ENCODE data around the gene DPH3.
"Not testable (repeated sequence)": the region's sequence is repeated elsewhere in the genome, so short reads cannot be mapped to it uniquely, and the experiment has no call there.

Gene DPH3

DNA sequence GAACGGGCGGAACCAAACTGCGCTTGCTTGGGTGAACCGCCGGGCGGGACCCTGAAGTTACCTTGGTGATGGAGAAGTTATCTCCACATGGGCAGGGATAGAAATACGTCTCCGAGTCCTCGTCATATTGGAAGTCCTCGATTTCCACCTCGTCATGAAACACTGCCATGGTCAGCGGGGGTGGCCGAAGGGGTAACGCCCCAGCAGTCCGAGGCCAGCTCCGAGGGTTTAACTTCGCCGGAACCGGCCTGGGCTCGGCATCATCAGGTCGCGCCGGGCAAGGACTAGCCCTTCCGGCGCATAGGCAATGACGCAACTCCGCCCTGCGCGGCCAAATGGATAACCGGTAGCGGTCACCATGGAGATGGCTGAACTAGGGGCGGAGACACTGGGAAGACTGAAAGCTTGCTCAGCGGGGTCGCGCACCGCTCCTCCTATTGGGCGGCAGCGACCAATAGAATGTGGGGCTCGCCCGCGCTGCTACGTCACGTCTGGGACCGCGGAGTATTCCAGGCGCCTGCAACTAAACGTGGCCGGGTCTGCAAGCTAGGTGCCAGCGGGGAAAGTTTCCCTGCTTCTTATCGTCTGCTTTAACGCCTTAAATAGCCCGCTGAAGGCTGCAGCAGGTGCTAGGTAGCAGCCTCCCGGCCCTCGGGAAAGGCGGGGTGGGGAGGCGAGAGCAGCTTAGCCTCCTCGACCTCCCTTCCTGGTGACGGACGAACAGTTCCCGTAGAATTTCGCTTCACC lies at the start of gene DPH3, which contains the start of gene OXNAD1:
DPH3 (minus strand) TSS at position 236 of the 747 bp plus-strand sequence; CDS start at position 169, 67 bp downstream.
OXNAD1 (plus strand) TSS at position 505 of the 747 bp plus-strand sequence. CDS start 5,741 bp downstream, outside the sequence.
- DNase-seq: peak; percentile 97

DNA sequence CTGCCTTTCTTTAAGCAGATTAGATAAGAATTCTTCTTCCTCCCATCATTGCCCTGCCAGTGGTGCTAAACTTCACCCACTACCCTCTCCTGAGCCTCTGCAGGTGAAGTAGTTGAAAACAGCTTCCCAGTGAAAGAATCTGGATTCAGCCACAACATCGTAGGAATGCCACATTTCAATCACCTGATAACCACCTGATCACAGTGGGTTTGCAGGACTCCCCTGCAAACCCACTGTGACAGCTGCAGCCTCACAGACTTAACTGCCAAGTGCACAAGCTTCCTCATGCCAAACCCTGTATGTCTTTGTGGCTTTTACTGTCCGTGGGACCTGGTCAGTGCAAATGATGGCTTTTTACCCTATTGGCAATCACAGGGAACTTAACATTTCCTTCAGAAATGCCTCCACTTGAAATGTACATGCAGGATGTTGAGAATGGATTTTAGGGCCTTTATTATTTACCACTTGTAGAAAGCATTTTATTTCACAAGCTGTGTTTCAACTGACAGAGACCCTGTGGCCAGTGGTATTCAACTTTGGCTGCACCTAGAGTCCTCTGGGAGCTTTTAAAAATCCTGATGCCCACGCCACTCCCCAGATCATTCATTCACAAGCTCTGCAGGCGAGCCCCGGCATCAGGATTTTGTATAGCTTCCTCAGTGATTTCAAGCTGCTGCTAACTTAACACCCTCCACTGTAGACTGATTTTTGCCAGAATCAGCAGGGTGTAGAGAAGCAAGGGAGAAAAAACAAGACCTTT lies 49.3 kb upstream of the DPH3 start:
- DNase-seq: no peak

DNA sequence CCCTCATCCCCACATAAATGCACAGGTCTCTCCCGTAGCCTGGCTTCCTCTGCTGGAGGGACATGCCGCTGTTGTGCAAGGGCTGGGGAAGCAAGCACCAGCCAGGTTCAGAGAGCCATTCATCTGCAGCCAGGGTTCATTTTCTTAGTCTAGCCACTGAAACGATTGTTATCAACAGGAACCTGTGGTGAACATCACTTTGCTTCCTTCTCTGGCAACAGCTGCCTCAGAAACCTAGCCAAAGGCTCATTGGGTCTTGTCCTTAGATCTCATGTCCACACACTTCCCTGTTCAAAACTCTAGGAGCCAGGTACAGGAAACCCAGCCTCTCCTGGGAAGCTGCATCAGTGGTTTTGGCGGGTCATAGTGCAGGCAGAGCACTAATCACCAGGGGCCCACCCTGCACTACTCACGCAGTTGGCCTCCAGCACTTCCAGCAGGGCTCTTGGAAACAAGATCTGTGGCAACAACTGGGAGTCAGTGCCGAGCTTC lies 47.3 kb upstream of the DPH3 start:
- no peak for DNase-seq

DNA sequence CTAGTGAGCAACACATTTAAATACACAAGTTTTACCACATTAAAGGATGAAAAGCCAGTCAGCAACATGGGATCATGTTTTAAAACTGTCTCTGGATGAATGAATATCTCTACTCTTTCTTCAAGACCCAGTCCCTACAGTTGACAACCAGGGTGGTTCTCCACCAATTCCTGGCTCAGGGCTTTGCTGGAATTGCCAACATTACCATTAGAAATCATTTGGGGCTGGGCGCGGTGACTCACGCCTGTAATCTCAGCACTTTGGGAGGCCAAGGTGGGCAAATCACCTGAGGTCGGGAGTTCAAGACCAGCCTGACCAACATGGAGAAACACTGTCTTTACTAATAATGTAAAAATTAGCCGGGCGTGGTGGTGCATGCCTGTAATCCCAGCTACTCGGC lies 45.7 kb upstream of the DPH3 start:
- DNase-seq: not testable (repeated sequence)

DNA sequence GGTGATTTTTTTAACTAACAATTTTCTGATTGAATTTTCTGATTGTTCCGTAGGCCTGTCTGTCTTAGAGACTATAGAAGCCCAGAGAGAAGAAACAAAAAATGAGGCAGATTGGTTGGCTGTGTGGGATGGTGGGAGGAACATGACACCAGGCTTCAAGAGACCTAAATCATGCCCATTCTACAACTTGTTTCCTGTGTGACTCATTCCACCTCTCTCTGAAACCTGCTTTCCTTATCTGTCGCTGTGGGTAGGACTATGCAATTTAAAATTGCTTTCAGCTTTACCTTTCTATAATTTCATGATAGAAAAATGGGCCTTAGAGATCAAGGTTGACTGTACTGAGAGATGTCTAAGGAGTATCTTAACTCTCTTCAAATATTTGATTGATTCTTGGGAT lies 44.8 kb upstream of the DPH3 start:
- no peak for DNase-seq

DNA sequence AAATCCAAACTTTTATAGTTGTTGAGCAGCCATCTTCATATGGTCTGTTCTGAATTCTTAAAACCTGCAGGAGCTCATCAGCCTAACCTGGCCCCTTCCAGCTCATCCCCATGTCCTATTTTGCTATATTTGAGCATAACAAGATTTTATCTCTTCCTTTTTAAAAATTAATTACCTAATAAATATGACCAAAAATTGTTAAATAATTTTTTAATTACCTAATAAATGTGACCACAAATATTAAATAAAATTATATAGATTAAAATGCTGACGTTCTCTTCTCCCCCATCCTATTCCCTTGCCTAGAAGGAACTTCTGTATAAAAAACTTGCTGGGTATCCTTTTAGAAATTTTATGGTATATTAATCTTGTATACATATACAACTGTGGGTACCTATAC lies 44.0 kb upstream of the DPH3 start:
- DNase-seq: no peak

DNA sequence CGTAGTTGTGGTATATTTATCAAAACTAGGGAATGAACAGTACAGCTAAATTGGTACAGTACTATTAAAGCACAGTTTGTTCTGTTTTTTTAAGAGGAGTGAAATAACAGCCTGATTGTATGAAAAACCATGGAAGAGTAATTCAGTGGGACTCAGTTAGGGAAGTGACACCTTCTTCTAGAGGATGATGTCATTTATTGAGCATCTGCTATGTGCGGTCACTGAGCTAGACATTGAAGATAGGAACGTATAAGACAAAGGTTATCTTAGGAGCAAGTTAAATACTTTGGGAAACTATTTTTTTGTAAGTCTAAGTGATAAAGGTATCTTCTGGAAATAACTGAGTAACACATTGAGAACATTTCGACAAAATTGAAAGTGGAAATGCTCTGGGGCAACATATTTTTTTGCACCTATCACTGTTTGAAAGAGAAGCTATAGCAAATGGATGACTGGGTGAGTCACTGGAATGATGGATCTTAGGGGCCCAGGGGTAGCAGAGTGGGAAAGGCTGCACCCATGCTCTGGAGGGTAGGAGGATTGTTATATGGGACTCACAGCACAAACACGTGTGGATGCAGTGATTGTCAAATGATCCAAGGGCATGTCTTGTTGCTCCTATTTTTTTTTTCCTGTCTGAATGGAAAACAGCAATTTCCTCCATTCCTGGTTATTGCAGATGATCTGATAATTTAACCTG lies 43.2 kb upstream of the DPH3 start:
- no peak for DNase-seq

DNA sequence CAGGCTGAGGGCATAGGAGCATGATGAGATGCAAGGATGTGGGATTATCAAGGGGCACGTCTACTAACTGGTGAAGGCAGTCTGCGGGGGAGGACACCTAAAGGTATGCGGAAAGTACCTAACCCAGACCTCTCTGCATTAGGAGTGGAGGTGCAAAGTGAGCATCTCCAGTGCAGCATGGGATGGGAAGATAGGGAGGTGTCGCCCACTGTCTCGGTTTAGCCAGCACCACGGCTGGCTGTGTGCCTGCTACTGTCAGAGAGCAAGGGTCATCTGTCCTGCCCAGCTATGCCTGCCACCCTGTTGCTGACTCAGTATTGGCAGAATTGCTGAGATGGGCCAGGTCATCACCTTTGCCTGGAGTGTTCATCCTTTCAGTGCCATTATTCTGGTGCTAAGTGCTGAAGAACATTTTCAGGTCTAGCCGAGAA lies 40.4 kb upstream of the DPH3 start:
- DNase-seq: no peak

DNA sequence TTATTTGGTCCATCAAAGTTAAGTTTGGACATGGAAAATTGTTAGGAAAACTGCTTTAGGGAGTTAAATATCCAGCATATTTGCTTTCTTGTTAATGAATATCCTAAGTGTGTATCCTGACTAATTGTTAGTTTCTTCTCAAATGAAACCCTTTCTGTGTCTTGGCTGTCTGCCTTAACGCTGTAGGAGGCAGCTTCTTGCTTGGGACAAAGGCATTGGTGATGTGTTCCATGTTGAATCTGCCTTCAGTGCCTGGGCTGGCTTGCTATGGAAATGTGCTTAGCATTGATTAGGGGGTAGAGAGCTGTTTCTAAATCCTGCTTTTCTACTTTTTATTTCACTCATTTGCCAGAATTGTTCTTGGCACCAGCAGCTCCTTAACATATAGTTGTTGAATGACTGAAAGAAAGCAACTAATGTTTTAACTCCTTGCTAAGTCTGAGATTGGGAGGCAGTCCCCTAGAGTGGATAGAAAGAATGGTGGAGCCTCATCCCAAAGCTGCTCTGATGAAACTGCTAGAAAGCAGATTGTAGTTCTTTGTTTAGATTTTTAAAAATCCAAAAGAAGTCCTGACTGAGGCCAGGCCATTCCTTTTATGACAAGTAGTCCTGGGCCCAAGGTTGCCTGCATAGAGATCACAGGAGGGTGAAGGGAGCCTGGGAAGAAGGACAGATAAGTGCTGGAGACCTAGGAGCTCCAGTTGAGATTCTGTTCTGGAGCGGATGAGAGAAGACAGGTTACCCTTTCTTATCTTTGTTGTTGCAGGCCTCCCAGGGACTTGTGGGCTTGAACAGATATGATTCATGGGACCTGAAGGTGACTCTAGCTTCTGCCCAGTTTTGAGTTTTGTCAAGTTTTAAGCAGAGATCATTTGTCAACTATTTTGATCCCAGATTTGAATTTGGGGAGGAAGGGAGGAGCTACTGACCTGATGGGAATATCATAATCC lies 39.6 kb upstream of the DPH3 start:
- no peak for DNase-seq

DNA sequence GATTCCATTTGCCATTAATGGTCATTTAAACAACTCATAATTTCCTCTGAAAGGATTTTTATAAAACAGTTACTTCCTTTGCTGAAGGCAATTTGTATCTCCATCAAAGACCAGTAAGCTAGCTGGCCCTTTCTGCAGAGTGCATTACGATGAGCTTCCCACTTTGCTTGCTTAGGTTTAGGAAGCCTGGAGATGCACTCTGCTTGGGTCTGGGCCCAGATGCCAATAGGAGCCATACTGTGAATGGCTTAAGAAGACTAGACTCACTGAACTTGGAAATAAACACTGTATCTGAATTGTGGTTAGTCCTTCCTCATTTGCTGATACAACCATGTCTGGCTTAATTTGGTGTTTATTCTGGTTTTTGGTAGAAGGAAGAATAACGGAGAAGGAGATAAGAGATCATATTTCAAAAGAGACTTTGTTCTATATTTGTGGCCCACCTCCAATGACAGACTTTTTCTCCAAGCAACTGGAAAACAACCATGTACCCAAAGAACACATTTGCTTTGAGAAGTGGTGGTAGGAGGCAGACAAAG lies 38.4 kb upstream of the DPH3 start:
- DNase-seq: no peak

DNA sequence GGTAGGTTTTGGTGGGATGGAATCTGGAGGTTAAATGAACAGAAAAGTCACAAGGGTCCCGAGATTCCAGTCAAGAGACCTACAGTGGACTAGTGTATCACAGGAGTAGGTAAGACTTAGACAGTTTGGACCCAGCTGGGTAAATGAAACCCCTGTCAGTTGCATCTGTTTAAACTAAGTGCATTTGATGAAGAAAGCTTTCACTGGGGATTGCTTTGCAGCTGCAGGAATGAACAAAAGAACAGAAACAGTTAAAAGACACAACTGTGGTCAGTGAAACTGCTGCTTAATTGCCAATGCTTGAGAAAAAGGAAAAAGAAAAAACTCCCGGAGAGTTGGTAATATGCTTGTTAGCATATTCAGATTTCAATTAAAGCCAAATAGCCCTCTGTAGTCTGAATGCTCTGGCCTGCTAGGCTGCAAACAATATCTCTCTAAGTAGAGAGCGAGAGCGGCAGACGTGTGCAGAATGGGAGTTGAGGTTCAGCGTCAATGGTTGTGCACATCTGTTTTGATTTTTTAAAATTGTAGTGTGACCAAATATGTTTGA lies 37.4 kb upstream of the DPH3 start:
- no peak for DNase-seq

DNA sequence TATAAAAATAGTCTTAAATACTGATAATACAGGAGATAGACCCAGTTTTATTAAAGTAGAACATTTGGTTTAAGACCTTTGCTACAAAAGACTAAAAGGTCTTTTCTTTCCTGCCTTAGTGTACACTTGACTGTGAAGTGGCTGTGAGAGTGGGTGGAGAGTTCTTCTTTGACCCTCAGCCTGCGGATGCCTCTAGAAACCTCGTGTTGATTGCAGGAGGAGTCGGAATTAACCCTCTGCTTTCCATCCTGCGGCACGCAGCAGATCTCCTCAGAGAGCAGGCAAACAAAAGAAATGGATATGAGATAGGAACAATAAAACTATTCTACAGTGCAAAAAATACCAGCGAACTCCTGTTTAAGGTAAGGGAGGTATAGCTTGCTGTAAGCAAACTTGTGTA lies 36.8 kb upstream of the DPH3 start:
- DNase-seq: no peak

DNA sequence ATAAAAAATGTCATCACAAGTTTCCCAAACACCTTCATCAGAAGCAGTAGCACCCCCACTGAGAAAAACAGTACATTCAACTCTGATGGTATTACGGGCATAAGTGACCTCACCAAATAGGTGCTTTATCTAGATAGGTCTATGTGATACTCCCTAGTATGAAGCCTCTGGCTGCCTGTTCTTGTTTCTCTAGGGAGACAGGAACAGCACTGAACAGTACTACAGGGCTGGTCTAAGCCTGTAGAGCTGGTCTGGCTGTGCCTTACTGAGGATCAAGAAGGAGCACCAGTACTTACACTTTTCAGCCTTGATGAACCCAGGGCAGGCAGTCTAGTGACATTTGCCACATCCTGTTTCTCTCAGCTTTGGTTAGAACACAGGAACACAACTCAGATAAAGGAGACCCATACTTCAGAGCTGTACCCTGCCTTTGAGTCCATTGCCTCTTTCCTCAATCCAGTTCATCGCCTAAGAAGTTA lies 36.2 kb upstream of the DPH3 start:
- DNase-seq: no peak

DNA sequence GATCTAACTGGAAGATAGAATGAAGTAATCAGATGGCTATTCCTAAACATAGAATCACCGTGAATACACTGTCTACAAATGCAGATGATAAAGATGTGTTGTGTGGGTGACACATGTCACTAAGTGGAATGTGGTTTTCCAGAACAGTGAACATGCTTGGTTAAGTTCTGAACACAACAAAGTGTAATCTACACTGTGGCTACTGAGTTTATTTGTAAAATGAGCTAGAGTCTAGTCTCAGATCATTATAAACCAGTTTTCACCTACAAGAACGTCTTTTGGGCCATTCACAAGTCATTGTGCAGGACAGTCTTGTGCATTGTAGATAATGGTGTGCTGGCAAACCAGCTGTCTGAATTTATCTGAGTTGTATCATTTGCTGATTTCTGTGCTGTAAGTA lies 35.6 kb upstream of the DPH3 start:
- DNase-seq: no peak

DNA sequence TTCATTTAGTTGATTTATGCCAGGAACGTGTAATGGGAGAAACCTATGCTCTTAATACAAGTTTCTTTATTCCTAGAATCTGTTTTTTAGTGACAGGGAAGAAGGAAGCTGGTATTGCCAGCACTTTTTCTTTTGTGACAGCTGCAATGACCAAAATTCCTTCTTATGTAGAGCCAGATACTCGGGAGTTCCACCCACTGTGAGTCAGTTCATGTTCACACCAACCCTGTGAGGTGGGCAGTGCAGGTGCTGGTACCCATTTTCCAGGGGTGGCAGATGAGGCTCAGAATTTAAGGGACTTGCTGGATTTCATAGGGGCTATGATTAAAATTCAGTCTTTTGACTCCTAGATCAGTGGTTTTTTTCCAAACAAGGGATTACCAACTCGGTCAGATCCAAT lies 35.0 kb upstream of the DPH3 start:
- DNase-seq: no peak

DNA sequence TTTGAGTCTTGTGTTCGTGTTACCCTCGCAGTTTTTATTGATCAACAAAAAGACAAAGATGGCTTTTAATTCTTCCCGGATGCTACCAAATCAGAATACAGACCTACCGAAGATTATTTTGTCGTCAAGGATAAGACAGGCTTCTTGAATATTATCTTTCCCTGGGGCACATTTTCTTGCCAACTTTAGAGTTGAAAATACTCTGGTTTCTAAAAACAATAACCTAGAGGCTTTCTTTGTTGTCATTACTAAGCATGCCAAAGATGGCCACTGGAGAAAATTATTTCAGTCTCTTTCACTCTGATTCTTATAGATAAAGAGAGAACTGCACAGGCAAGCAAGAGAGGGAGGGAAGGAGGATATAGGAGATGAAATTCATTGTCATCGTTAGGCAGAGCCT lies 34.1 kb upstream of the DPH3 start:
- DNase-seq: no peak

DNA sequence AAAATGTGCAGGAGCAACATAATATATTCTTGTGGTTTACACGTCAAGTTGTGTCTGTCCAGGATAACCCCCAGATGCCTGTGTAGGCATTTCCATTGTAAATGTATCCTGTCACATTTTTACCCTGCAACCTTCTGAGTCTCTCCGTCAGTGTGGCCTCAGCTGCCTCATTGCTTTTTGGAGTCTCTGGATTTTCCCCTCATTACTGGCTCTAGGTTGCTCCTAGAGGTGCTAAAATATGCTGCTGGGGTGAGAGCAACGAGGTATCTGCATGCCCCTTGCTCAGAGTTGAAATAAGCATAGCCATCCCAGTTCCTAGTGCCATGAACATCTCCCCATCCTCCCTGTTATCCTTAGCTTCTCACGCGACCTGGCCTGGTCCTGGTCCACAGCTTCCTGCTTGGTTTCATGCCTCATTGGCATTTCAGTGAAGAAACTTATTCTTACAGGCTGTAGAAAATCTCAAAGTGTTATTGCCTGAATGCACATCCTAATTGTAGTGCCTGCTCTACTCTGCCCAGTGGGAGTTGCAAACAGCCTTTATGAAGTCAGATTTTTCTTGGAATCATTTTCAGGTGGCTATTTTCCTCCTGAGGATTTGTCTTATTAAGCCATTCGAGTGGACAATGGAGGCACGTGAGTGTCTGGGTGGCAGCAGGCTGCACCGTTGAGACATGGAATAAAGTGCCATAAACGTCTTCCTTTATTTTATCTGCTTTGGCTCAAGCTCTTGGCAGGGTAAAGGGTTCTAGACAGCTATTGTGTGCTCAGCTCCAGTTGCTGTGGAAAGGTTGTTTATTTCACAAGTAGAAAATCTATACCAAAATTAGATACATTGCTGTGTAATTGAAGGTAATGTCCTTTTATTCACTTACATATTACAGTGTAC lies 33.5 kb upstream of the DPH3 start:
- DNase-seq: no peak

DNA sequence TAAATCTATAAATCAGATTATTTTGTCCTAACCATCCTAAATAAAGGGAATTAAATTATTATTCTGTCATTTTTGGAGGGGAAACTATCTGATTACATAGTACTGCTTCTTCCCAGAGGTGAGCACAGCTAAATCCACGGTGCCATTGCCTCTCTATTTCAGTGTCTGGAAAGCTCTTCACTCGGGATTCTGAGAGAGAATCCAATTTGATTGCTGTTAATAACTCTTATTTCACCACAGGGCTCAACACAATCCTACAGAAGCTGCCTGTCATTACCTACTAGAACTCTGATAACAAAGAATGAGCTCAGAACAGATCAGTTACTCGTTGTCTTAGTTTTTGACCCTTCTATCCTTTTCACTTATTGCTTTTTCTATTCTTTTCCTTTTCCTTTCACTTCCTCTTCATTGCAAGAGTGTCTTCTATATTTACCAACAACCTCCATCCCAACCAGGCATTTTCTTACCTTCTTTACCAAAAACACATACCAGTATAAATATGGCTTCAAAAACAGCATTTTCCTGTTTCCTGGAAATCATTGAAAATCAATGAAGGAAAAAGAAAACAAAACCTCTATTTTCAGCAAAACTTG lies 30.7 kb upstream of the DPH3 start:
- DNase-seq: no peak

DNA sequence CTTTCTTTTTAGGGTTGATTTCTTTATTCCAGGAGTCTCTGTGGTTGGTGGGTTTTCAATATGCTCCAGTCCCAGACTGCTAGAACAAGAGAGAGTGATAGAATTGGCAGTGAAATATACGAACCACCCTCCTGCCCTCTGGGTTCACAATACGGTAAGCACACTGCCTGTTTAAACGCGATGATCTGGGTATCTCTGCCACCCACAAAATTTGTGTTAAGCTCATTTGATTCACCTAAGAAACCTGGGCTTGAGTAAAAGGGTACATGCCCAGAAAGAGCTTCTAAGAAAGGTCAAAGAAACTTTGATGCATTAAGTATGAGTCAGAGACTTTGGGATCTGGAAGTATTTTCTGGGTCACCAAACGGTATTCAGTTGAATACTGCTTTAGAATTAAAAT lies 30.1 kb upstream of the DPH3 start:
- no peak for DNase-seq

DNA sequence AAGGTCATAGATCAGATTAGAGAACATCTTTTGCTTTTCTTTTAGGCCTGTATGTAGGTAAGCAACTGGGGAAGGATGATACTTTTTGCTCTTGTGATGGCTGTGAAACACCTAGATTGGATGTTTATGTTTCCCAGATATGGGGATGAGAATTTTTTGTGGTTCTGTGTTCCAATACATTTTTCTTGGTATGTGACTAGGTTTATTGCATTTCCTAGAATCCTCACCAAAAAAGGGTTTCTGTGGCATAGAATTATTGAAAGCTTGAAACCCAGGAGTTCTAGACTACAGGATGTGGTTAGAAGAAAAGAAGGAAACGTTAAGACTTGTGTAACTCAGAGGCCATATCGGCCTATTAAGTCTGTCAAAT lies 26.1 kb upstream of the DPH3 start:
- DNase-seq: no peak

All from NCI-H510A (cell line).